ENCODE data around the gene GADD45B.

GADD45B gene, protein sequence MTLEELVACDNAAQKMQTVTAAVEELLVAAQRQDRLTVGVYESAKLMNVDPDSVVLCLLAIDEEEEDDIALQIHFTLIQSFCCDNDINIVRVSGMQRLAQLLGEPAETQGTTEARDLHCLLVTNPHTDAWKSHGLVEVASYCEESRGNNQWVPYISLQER

GRCh38 chr19:2475702-2476450 is at the start of gene GADD45B:
GADD45B (plus strand) TSS chr19:2476127; CDS start chr19:2476359, 232 bp downstream.
- peak; percentile 93 for DNase-seq (ENCODE audit: low read depth)

- DNase-seq (ENCODE audit: low read depth) = no peak
Measured at GRCh38 chr19:2426611-2427428, 49.1 kb upstream of the GADD45B start.

- peak; percentile 89 for DNase-seq (ENCODE audit: low read depth)
Measured at GRCh38 chr19:2427429-2428320, 48.3 kb upstream of the GADD45B start, which contains the start of gene TIMM13. TIMM13 (minus strand) TSS chr19:2427586; CDS start chr19:2427533, 53 bp downstream.

DNA sequence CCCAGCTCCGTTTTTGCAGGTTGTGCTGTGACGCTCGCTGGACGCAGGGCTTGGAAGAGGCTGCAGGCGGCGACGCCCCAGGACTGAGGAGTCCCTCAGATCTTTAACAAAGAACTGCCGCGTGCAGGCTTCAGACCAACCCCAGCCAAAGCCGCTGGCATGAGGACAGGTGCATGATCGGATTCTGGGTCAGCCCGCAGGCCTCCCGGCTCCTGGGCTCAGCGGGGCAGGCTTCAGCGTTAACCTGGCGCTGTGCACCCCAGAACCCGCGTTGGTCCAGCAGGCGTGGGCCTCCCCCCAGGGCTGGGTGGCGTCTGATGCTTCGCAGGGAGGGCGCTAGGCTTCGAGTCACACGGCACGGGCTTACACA is 47.6 kb upstream of the GADD45B start:
- DNase-seq (ENCODE audit: low read depth) = no peak

GRCh38 chr19:2428756-2429711 is 46.9 kb upstream of the GADD45B start:
- no peak for DNase-seq (ENCODE audit: low read depth)

- no peak for DNase-seq (ENCODE audit: low read depth)
Measured at GRCh38 chr19:2429917-2430535, 45.9 kb upstream of the GADD45B start.

DNA sequence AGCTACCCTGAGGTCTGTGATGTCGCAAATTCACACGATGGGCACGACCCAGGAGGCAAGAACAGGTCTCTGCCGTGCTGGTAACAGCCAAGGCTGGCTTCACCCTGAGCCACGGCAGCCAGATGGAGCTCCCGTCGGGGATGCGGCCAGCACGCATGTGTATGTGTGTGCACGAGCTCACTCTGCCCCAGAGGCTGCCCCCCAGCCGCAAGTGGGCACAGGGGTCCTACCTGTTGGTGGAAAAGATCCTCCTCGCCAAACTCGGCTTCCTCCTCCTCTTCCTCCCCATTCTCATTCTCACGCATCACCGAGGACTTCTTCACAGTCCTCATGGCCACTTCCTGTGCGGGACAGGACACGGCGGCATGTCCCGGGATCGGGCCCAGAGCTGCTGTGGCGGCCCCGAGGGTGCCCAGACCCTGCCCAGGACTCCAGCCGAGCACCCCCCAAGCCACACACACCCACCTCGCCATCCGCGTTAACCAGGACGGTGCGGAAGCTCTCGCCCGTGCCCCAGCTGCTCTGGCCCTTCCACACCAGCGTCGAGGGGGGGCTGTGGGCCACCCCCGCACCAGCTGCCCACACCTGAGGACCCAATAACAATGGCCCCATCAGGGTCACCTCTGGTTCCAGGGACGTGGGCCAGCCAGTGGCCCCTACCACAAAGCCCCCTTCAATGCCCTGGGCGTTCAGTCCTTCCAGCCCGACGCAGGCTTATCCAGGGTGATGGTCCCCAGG is 44.4 kb upstream of the GADD45B start:
- no peak for DNase-seq (ENCODE audit: low read depth)

GRCh38 chr19:2432131-2432848 is 43.6 kb upstream of the GADD45B start:
- DNase-seq (ENCODE audit: low read depth) = no peak

- DNase-seq (ENCODE audit: low read depth) = no peak
Measured at GRCh38 chr19:2433854-2434253, 42.1 kb upstream of the GADD45B start.

- DNase-seq (ENCODE audit: low read depth) = no peak
Measured at GRCh38 chr19:2434267-2434666, 41.7 kb upstream of the GADD45B start.

- DNase-seq (ENCODE audit: low read depth) = no peak
Measured at GRCh38 chr19:2434721-2435265, 41.1 kb upstream of the GADD45B start.

DNA sequence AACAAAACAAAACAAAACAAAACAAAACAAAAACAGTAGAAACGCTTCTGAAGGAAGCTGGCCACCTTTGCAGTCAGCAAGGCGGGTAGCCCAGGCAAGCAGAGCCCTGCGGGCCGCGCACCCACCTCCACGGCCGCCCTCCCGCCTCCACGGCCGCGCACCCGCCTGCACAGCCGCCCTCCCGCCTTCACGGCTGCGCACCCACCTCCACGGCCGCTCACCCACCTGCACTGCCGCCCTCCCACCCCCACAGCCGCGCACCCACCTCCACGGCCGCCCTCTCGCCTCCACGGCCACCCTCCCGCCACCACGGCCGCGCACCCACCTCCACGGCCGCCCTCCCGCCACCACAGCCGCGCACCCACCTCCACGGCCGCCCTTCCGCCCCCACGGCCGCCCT is 39.5 kb upstream of the GADD45B start:
- DNase-seq (ENCODE audit: low read depth) = no peak

DNA sequence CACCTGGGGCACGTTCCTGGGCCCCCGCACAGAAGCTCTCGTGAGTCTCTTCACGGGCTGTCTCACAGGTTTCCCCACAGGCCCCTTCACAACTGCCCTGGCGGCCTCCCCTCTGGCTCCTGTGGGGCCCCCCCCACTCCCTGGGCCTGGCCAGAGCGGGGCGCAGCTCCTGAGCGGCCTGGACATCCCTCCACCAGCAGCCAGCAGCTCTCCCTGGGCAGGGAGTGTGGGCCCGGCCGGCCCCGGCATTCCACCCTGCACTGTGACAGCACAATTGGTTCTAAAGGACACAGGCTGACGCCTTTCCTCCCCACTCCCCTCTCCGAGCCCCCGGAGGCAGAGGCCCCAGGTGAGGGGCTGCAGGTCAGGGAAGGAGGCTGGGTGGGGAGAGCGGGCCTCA is 39.0 kb upstream of the GADD45B start:
- no peak for DNase-seq (ENCODE audit: low read depth)

DNA sequence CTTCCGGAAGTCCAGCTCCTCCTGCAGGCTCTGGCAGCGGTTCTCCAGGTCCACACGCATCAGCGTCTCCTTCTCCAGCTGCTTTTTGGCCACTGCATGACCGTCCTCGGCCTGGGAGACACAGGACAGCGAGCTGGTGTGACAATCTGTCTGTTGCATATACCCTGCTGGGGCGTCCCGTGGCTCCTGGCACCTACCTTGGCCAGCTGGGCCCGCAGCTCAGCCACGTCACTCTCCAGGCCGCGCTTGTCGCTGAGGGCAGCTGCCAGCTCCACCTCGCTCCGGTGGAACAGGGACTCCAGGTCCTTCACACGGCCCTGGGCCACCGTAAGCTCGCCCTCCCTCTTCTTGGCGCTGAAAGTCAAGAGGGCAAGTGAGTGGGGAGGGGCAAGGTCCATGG is 37.7 kb upstream of the GADD45B start:
- no peak for DNase-seq (ENCODE audit: low read depth)

DNA sequence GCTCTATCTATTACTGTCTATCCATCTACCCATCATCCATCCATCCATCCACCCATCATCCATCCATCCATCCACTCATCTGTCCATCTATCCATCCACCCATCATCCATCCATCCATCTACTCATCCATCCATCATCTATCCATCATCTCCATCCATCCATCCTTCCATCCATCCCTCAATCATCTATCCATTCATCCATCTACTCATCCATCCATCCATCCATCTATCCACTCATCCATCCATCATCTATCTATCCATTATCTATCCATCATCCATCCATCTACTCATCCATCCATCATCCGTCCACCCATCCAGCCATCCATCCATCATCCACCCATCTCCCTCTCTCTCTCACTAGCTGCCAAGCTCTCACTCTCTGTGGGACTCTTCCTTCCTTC is 35.4 kb upstream of the GADD45B start:
- DNase-seq (ENCODE audit: low read depth) = no peak

- no peak for DNase-seq (ENCODE audit: low read depth)
Measured at GRCh38 chr19:2441096-2441752, 34.7 kb upstream of the GADD45B start.

GRCh38 chr19:2443116-2443784 is 32.7 kb upstream of the GADD45B start:
- DNase-seq (ENCODE audit: low read depth) = no peak
